Calu3 (cell line): ENCODE data around the gene SMAD3. TPM values are rescaled to one million over a fixed set of nuclear protein-coding genes. Genes with fewer than 3 reads are reported as not detected.
A peak's percentile ranks its signal among the peaks of the same experiment; 100 is the strongest.

Source experiments
- BruUV-seq: library from RNA; stranded (reverse); fragments of 400-500 nt; replicated peaks from 2 replicates; lab custom pipeline; 2021; lab: Mats Ljungman, UMichigan
- CTCF ChIA-PET: fragments of 300-600 bp; sonication (Branson Sonifier 250); formaldehyde crosslinking; loops from one replicate; lab custom pipeline; 2022; ENCODE audit warnings: antibody characterized with exemption; lab: Charles Lee
- DNase-seq: peaks from one replicate; pipeline ENCODE4 v3.0.0; 2022
- H3K27ac Mint-ChIP-seq: one replicate; pipeline ENCODE4 v1.8.0; 2022; ENCODE audit warnings: mixed read lengths; ENCODE audit not compliant: unreplicated experiment
- H3K27me3 Mint-ChIP-seq: one replicate; pipeline ENCODE4 v1.8.0; 2022; ENCODE audit warnings: mixed read lengths; ENCODE audit not compliant: unreplicated experiment
- H3K36me3 Mint-ChIP-seq: one replicate; pipeline ENCODE4 v1.8.0; 2022; ENCODE audit warnings: mild to moderate bottlenecking, moderate library complexity, mixed read lengths; ENCODE audit not compliant: insufficient read depth, unreplicated experiment
- H3K4me1 Mint-ChIP-seq: one replicate; pipeline ENCODE4 v1.8.0; 2022; ENCODE audit warnings: mild to moderate bottlenecking, low read depth, mixed read lengths; ENCODE audit not compliant: unreplicated experiment
- H3K4me3 Mint-ChIP-seq: one replicate; pipeline ENCODE4 v1.8.0; 2022; ENCODE audit warnings: mild to moderate bottlenecking, low read depth, moderate library complexity, mixed read lengths; ENCODE audit not compliant: unreplicated experiment
- H3K9me3 Mint-ChIP-seq: one replicate; pipeline ENCODE4 v1.8.0; 2022; ENCODE audit warnings: low read depth, mixed read lengths; ENCODE audit not compliant: unreplicated experiment
- intact Hi-C: fragments of 100-400 bp; cut with micrococcal nuclease; formaldehyde crosslinking; loops from one replicate; pipeline ENCODE4 v1.10.0; 2022; ENCODE audit not compliant: unreplicated experiment
- total RNA-seq: library from RNA; stranded (reverse); gene quantifications from 2 replicates; pipeline ENCODE4 v1.2.3, GENCODE V29; 2022
- TF ChIP-seq, protein P1 (sequence below): fragments of 200-600 bp; IDR thresholded peaks from one replicate; pipeline ENCODE4 v1.8.0; 2022; ENCODE audit warnings: antibody characterized with exemption; ENCODE audit not compliant: unreplicated experiment

Gene SMAD3
- total RNA-seq, 1 experiment from 2014 or later = 121 TPM

DNA sequence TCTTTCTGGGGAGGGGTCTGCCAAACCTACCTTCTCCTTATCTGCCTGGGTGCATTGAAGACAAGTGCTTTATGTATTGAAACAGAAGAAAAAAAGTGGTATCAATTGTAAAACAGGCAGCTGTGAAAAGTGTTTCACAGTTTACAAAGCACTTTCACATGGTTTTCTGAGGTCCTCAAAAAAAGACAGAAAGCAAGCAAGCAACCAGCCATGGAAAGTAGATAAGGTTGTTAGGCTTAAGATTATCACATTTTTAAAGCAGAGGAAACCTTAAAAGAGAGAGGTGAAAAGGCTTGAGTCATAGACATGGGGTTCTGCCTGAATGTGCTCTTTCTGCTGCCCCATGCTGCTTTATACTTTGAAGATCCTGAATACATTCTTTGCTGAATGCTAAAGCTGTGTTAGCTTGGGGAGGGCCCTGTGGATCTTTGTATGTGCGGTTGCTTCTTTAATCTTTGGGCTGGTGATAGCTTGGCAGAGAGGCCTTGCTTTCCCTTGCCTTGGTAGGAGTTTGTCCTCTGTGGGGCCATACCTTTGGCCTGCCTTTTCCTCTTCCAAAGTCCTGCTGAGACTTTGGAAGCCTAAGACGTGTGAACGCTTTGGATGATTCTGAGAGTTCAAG, 2.6 kb downstream of the SMAD3 start:
- intact Hi-C loops = loop anchor here (2.0 to 10.0 kb wide), 5 partner anchors 23 to 237 kb away; partner anchors contain the start of genes AAGAB and IQCH
- Mint-ChIP-seq H3K9me3 (no peaks in the 10 kb centered on the region), H3K27me3 (no peaks in the 10 kb centered on the region), H3K27ac (peak overlapping the region; percentile 74), H3K4me3 (peak overlapping the region; percentile 85), H3K4me1 (peaks cover 58% of the 10 kb centered on the region), H3K36me3 (peaks cover 86% of the 10 kb centered on the region)
- CTCF ChIA-PET = interaction anchor here (1.1 to 1.9 kb wide), 3 partner anchors 37 to 122 kb away, joined by 4 read pairs; no protein-coding TSS in a partner anchor
- TF ChIP-seq, protein P1, sequence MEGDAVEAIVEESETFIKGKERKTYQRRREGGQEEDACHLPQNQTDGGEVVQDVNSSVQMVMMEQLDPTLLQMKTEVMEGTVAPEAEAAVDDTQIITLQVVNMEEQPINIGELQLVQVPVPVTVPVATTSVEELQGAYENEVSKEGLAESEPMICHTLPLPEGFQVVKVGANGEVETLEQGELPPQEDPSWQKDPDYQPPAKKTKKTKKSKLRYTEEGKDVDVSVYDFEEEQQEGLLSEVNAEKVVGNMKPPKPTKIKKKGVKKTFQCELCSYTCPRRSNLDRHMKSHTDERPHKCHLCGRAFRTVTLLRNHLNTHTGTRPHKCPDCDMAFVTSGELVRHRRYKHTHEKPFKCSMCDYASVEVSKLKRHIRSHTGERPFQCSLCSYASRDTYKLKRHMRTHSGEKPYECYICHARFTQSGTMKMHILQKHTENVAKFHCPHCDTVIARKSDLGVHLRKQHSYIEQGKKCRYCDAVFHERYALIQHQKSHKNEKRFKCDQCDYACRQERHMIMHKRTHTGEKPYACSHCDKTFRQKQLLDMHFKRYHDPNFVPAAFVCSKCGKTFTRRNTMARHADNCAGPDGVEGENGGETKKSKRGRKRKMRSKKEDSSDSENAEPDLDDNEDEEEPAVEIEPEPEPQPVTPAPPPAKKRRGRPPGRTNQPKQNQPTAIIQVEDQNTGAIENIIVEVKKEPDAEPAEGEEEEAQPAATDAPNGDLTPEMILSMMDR = no peak
- no peak for DNase-seq
- BruUV-seq = TSS peak; percentile 9

DNA sequence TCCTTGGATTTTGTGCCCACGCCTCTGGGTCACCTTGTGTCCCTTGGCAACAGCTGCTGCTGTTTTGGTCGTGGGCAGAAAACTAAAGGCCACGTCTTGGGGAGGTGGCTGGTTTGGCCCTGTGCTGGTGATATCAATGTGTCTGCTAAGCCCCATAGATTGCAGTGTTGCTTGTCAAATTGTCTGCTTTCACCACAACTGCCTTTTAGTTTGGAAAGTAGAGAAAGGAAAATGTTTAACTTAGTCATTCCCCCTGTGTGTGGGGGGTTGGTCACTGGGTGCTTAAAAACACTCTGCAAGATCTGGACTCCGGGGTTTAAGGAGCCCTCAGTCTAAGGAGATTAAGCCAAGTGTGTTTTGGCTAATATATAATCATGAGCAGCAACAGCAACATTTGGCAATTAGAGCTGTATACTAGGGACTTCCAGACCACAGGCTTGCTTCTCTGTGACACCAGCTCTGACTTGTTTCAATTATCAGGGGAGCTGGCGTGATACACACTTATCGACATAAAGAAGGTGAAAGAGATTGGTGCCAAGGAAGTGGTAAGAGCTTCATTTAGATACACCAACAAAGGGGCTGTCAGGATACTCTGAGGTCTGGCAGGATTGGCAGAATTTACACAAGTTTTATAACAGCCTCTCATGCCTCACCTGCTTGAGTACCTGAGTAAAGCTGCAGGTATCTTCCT, 3.5 kb downstream of the SMAD3 start:
- H3K27me3 Mint-ChIP-seq = no peaks in the 10 kb centered on the region
- H3K27ac Mint-ChIP-seq = peak overlapping the region; percentile 74
- no peaks in the 10 kb centered on the region for H3K9me3 Mint-ChIP-seq
- TF ChIP-seq, protein P1 = no peak
- CTCF ChIA-PET = interaction anchor here (1.1 to 1.9 kb wide), 4 partner anchors 36 to 122 kb away, joined by 4 to 5 read pairs (median 4); no protein-coding TSS in a partner anchor
- H3K36me3 Mint-ChIP-seq = peaks cover 88% of the 10 kb centered on the region
- intact Hi-C loops = loop anchor here (2.0 to 10.0 kb wide), 5 partner anchors 22 to 236 kb away; partner anchors contain the start of genes AAGAB and IQCH
- no TSS peak for BruUV-seq
- DNase-seq = no peak
- peak overlapping the region; percentile 85 for H3K4me3 Mint-ChIP-seq
- peaks cover 58% of the 10 kb centered on the region for H3K4me1 Mint-ChIP-seq

DNA sequence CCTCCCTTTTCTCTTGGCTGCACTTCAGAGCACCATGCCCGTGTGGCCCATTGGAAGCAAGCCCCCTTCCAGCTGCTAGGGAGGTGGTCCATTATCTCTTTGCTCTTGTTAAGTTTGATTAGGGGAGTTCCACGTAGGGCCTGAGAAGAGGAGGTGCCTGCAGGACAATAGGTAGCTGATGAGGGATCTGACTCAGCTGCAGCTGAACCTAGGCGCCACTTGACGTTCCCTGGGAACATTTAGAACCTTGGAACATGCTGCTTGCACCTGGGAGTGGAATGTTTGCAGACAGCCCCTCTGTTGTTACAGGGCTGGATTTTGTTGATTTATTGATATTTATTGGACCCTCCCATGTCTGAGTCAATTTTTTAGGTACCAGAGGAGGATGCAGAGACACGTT, 4.7 kb downstream of the SMAD3 start:
- CTCF ChIA-PET = interaction anchor here (1.3 to 1.7 kb wide), 4 partner anchors 13 to 57 kb away, joined by 3 to 5 read pairs (median 4); no protein-coding TSS in a partner anchor
- TF ChIP-seq, protein P1 = no peak
- Mint-ChIP-seq H3K27me3 (no peaks in the 10 kb centered on the region), H3K27ac (peak overlapping the region; percentile 42), H3K36me3 (peaks cover 88% of the 10 kb centered on the region), H3K4me3 (peak overlapping the region; percentile 85), H3K4me1 (peaks cover 59% of the 10 kb centered on the region), H3K9me3 (no peaks in the 10 kb centered on the region)
- intact Hi-C loops = no loop called here
- no TSS peak for BruUV-seq
- no peak for DNase-seq

DNA sequence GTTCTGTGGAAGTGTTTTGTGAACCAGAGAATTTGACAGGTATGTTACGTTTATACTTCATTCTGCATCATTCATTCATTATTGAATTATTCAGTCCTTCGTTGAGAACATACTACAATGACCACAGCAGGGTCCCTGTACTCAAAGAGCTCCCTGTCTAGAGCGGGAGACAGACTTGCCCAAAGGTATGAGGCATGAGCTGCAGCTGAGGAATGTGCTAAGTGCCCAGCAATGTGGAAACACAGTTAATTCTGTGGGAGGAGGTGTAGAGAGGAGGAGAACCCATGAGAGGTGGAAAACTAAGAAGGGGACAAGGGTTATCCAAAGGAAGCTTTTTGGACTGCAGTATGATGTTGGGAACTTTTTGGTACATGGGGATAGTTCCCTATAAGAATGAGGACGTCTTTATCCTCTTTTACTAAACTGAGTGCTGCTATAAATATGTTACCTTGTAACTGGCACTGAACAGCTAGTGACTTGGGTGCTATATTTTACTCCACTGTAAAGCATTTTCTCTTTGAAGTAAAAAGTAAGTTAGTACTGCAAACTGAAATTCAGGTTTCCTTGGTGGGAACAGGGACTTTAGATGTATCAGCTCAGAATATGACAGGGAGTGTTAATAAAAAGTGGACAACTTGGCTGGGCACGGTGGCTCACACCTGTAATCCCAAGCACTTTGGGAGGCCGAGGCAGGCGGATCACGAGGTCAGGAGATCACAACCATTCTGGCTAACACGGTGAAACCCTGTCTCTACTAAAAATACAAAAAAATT, 5.7 kb downstream of the SMAD3 start:
- Mint-ChIP-seq H3K4me1 (peaks cover 68% of the 10 kb centered on the region), H3K27ac (peak overlapping the region; percentile 15)

More for the DNA sequence above, 5.7 kb downstream of the SMAD3 start:
- CTCF ChIA-PET = interaction anchor here (0.6 to 1.7 kb wide), 5 partner anchors 9 to 76 kb away, joined by 3 to 4 read pairs (median 3); no protein-coding TSS in a partner anchor
- Mint-ChIP-seq H3K36me3 (peaks cover 88% of the 10 kb centered on the region), H3K4me3 (peak overlapping the region; percentile 24), H3K9me3 (no peaks in the 10 kb centered on the region), H3K27me3 (no peaks in the 10 kb centered on the region)
- no peak for DNase-seq
- TF ChIP-seq, protein P1 = no peak
- intact Hi-C loops = no loop called here
- no TSS peak for BruUV-seq
